HEK293T (cell line): ENCODE results near the gene LYPLAL1.

Experiments
- BHLHE40 ChIP-seq: fragments of 450-650 bp; IDR thresholded peaks from 2 replicates; pipeline ENCODE4 v1.6.1; 2016; ENCODE audit warnings: mild to moderate bottlenecking, moderate library complexity, borderline replicate concordance
- FOXM1 ChIP-seq: fragments of 450-650 bp; IDR thresholded peaks from 2 replicates; pipeline ENCODE4 v1.6.1; 2017; ENCODE audit warnings: mild to moderate bottlenecking, borderline replicate concordance
- SP1 ChIP-seq: fragments of 450-650 bp; IDR thresholded peaks from 2 replicates; pipeline ENCODE4 v1.6.1; 2017
- TARDBP ChIP-seq: fragments of 450-650 bp; IDR thresholded peaks from 2 replicates; pipeline ENCODE4 v1.6.1; 2016
- TF ChIP-seq, protein P1 (sequence below): fragments of 450-650 bp; IDR thresholded peaks from 2 replicates; pipeline ENCODE4 v1.6.1; 2016

GRCh38 chr1:219210067-219210466 is 36.4 kb downstream of the LYPLAL1 start:
- TF ChIP-seq, protein P1, sequence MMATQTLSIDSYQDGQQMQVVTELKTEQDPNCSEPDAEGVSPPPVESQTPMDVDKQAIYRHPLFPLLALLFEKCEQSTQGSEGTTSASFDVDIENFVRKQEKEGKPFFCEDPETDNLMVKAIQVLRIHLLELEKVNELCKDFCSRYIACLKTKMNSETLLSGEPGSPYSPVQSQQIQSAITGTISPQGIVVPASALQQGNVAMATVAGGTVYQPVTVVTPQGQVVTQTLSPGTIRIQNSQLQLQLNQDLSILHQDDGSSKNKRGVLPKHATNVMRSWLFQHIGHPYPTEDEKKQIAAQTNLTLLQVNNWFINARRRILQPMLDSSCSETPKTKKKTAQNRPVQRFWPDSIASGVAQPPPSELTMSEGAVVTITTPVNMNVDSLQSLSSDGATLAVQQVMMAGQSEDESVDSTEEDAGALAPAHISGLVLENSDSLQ = no peak
- TF ChIP-seq FOXM1 = no peak
- TF ChIP-seq SP1 = no peak
- TF ChIP-seq TARDBP = no peak
- no peak for TF ChIP-seq BHLHE40
